Measurements from ENCODE around the gene MEGF9. TPM values are rescaled to one million over a fixed set of nuclear protein-coding genes. Genes with fewer than 3 reads are reported as not detected.

Gene MEGF9
- polyA plus RNA-seq, 1 donor (not counting 4 experiments of a cell fraction or from before 2014, with no cell fraction given): 11.2 TPM

- Histone ChIP-seq H3K9me1 (ENCODE audit: control insufficient read depth, extremely low read depth, insufficient read depth, low read length) (no peaks in the 10 kb centered on the region), H3K27ac (ENCODE audit: control insufficient read depth, insufficient read depth, low read length) (no peak overlapping the region), H3K27me3 (ENCODE audit: control insufficient read depth, extremely low read depth, insufficient read depth, low read length) (no peaks in the 10 kb centered on the region), H3K4me2 (ENCODE audit: control insufficient read depth, extremely low read depth, insufficient read depth, low read depth, low read length) (no peak overlapping the region), H3K36me3 (ENCODE audit: control insufficient read depth in 2 of 2, extremely low read depth in 1 of 2, insufficient read depth in 2 of 2, low read length in 2 of 2) (no peaks in the 10 kb centered on the region), H3K79me2 (ENCODE audit: control insufficient read depth, insufficient read depth, low read length) (peaks cover 5% of the 10 kb centered on the region), H2AFZ (ENCODE audit: control insufficient read depth, low read length) (no peak overlapping the region), H3K9me3 (ENCODE audit: control insufficient read depth, low read depth, low read length) (no peaks in the 10 kb centered on the region), H3K9ac (ENCODE audit: control insufficient read depth, extremely low read depth, insufficient read depth, low read length) (no peak overlapping the region), H4K20me1 (ENCODE audit: control insufficient read depth, extremely low read depth, insufficient read depth, low read length) (no peaks in the 10 kb centered on the region), H3K4me1 (ENCODE audit: control insufficient read depth, extremely low read depth, insufficient read depth, low read length) (peaks cover 8% of the 10 kb centered on the region), H3K4me3 (ENCODE audit: control insufficient read depth in 2 of 3, extremely low read depth in 1 of 3, insufficient read depth in 2 of 3, low read depth in 1 of 3, low read length in 3 of 3) (no peak overlapping the region)
- FAIRE-seq (no peak), DNase-seq (ENCODE audit: low read depth, low spot score) (no peak)
- dilution Hi-C loops (cut with MboI; ENCODE audit: extremely low pct_ligation_motif_present, low sequenced_read_pairs): no loop called here
- no peak for TF ChIP-seq EZH2 (IDR thresholded peaks at IDR 0.05; ENCODE audit: low read length)
- no peak for TF ChIP-seq CTCF (optimal IDR thresholded peaks at IDR 0.05 in 1 of 3, IDR thresholded peaks at IDR 0.05 in 1 of 3, conservative IDR thresholded peaks at IDR 0.05 in 1 of 3; ENCODE audit: extremely low read depth in 1 of 3, insufficient read depth in 2 of 3, low read length in 3 of 3)
Observed at GRCh38 chr9:120683150-120683549, 31.1 kb downstream of the MEGF9 start.

- Histone ChIP-seq H3K9me1 (ENCODE audit: control insufficient read depth, extremely low read depth, insufficient read depth, low read length) (no peaks in the 10 kb centered on the region), H3K9ac (ENCODE audit: control insufficient read depth, extremely low read depth, insufficient read depth, low read length) (no peak overlapping the region), H3K27ac (ENCODE audit: control insufficient read depth, insufficient read depth, low read length) (no peak overlapping the region), H3K4me3 (ENCODE audit: control insufficient read depth in 2 of 3, extremely low read depth in 1 of 3, insufficient read depth in 2 of 3, low read depth in 1 of 3, low read length in 3 of 3) (no peak overlapping the region), H3K4me1 (ENCODE audit: control insufficient read depth, extremely low read depth, insufficient read depth, low read length) (peaks cover 8% of the 10 kb centered on the region), H3K79me2 (ENCODE audit: control insufficient read depth, insufficient read depth, low read length) (peaks cover 5% of the 10 kb centered on the region), H3K36me3 (ENCODE audit: control insufficient read depth in 2 of 2, extremely low read depth in 1 of 2, insufficient read depth in 2 of 2, low read length in 2 of 2) (no peaks in the 10 kb centered on the region), H3K9me3 (ENCODE audit: control insufficient read depth, low read depth, low read length) (no peaks in the 10 kb centered on the region), H3K4me2 (ENCODE audit: control insufficient read depth, extremely low read depth, insufficient read depth, low read depth, low read length) (no peak overlapping the region), H3K27me3 (ENCODE audit: control insufficient read depth, extremely low read depth, insufficient read depth, low read length) (no peaks in the 10 kb centered on the region), H2AFZ (ENCODE audit: control insufficient read depth, low read length) (no peak overlapping the region), H4K20me1 (ENCODE audit: control insufficient read depth, extremely low read depth, insufficient read depth, low read length) (no peaks in the 10 kb centered on the region)
- no peak for TF ChIP-seq CTCF (optimal IDR thresholded peaks at IDR 0.05 in 1 of 3, IDR thresholded peaks at IDR 0.05 in 1 of 3, conservative IDR thresholded peaks at IDR 0.05 in 1 of 3; ENCODE audit: extremely low read depth in 1 of 3, insufficient read depth in 2 of 3, low read length in 3 of 3)
- FAIRE-seq (no peak), DNase-seq (ENCODE audit: low read depth, low spot score) (no peak)
- dilution Hi-C loops (cut with MboI; ENCODE audit: extremely low pct_ligation_motif_present, low sequenced_read_pairs): no loop called here
Observed at GRCh38 chr9:120681121-120681520, 33.1 kb downstream of the MEGF9 start.

Data from keratinocyte (primary cell).